HuH-7 (cell line): ENCODE data around the gene TLR9.

Experiments
- DNase-seq: peaks from one replicate; pipeline ENCODE4 v3.0.0; 2011; ENCODE audit warnings: low spot score

The TLR9 gene

DNA sequence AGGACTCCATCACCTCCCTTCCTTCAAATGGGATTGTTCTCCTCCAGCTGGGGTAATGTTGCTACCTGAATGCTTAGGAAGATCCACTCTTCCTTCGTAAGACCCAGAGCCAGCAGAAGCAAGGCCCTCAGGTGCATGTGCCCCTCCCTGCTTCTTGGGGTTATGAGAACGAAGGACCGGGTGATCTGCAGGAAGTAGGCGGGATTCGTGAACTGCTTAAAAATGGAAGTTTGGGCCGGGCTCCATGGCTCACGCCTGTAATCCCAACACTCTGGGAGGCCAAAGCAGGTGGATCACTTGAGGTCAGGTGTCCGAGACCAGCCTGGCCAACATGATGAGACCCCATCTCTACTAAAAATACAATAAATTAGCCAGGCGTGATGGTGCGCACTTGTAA lies 8.0 kb downstream of the TLR9 start:
- DNase-seq = no peak

DNA sequence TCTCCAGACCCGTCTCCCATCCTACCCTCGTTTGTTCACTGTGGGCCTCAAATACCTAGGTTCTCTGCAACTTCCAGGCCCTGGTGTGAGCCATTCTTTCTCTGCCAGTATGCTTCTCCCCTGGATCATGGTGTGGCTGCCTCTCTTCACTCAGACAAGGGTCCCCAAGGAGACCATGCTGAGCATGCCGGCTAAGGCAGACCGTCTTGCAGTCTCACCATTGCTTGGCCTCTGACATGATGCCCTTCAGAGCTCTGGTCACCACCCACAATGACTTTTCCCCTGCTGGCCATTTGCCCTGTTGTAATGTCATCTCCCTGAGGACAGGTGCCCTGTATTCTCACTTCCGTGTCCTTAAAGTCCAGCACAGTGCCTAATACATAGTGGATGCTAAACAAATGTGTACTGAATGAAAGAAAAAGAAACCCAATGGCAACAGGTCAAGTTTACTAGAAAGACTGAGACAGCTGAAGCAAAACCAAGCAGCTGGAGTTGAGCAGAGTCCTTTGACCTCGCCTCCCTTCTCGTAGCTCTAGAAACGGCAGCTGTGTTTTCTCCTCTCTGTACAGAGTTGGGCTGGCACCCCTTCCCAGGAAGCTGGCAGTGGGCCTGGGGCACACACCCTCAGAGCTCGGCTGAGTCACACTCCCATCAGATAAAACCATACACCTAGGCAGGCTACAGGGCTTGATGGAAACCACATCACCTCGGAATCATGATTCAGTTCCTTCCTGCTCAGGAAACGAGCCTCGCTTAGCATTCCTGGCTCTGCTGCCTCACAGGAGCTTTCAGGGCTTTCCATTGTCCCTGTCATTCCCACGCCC lies 8.6 kb downstream of the TLR9 start:
- DNase-seq = no peak

DNA sequence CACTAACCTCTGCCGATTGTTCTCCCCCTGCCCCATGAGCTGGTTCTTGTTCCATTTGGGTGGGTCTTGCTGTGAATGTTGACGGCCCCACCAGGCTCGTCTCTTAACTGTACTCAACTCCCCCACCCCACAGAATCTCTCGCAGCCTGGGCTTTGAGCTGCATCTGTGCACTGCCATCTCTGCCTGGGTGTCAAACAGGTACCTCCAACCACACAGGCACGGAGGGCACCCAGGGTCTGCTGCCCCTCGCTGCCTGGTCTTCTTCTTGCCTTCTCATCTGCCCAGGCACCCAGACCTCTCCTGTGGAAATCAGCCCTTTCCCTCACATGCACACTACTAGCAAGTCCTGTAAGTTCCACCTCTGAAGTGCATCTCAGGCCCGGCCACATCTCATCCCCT lies 10.1 kb downstream of the TLR9 start:
- no peak for DNase-seq

DNA sequence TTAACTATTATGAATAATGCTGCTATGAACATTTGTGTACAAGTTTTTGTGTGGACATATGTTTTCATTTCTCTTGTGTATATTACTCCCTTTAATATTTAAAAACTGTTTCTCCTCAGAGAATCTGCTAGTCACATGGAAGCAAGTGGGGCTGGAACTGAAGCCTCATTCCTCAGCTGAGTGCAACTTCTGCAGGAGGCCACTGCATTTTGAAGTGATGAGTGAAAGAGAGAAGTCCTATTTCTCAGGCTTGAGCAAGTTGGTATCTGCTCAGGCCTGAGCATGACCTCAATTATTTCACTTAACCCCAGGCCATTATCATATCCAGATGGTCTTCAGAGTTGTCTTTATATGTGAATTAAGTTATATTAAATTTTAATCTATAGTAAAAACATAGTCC lies 11.5 kb downstream of the TLR9 start:
- DNase-seq = no peak

DNA sequence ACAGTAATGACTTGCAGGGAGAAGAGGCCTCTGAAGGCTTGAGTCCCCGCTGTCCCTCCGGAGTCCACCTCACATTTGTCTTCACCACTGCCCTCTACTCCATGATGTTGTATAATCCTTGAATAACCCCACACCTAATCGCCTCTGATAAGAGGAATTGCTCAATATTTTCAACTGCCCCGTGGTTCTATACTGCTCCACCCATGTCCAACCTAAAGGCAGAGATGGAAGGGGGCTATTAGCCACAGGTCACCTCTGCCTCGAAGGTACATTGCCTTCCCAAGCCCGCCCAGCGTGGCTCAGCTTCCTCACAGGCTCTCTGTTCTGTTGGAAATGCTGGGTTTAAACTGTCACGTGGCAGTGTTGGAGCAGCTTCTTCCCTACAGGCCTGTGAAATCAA lies 12.4 kb downstream of the TLR9 start:
- peak; percentile 51 for DNase-seq

DNA sequence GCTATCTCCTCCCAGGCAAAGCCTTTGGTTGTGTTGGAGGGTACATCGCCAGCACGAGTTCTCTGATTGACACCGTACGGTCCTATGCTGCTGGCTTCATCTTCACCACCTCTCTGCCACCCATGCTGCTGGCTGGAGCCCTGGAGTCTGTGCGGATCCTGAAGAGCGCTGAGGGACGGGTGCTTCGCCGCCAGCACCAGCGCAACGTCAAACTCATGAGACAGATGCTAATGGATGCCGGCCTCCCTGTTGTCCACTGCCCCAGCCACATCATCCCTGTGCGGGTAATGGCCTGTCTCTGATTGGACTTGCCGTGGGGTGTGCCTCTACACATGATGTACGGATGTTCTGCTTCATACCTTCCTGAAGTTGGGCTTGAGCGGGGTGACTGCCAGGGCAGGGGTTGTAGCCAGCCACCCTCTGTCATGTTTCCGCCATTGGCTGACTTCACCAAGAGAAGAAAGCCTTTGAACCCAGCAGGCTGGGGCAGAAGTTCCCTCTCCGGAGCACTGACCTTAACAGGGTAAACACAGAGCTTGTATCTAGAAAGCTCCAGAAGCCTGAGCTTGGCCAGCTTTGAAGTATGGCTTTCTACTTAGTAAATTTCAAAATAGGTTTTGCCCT lies 14.1 kb downstream of the TLR9 start:
- DNase-seq = no peak

DNA sequence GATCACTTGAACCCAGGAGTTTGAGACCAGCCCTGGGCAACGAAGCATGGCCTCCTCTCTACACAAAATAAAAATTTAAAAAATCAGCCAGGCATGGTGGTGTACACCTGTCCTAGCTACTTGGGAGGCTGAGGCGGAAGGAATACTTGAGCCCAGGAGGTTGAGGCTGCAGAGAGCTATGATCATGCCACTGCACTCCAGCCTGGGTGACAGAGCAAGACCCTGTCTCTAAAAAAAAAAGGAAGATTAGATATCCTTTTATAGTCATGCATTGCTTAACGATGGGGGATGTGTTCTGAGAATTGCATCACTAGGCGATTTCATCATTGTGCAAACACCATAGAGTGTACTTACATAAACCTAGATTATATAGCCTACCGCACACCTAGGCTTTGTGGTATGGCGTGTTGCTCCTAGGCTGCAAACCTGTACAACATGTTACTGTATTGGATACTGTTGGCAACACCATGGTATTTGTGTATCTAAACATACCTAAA lies 14.8 kb downstream of the TLR9 start:
- no peak for DNase-seq

DNA sequence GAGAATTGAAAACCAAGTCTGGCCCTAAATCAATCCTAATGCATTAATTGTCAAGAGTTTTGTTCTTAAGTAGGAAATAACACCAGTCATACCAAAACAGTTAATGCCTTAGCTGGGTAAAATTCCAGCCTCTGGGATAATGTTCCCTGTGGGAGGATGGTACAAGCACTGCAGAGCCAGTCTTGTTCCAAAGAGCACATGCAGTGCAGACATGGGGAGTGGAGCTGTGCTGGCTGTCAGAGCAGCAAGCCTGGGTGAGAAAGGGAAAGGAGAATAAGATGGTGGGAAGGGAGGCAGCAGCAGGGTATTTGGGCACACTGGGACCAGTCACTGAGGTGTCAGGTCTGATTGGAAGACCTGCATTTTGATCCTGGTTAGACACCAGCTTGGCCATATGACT lies 15.4 kb downstream of the TLR9 start:
- no peak for DNase-seq

DNA sequence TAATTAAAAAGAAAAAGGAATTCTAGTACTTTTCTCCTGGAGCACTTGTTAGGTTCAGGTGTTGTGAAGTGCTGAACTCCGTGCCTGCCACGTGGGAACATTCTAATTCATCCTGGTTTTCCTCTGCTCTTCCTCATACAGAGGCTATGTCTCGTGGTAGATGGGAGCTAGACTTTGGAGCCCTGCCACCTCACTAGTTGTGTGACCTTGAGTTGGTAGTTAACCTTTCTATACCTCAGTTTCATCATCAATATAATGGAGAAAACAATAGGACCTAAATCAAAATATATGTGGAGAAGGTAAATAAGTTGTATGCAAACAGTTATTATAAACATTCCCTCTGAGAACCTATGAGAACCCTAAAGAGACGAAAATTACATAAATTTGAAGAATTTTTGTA lies 16.9 kb downstream of the TLR9 start:
- no peak for DNase-seq

DNA sequence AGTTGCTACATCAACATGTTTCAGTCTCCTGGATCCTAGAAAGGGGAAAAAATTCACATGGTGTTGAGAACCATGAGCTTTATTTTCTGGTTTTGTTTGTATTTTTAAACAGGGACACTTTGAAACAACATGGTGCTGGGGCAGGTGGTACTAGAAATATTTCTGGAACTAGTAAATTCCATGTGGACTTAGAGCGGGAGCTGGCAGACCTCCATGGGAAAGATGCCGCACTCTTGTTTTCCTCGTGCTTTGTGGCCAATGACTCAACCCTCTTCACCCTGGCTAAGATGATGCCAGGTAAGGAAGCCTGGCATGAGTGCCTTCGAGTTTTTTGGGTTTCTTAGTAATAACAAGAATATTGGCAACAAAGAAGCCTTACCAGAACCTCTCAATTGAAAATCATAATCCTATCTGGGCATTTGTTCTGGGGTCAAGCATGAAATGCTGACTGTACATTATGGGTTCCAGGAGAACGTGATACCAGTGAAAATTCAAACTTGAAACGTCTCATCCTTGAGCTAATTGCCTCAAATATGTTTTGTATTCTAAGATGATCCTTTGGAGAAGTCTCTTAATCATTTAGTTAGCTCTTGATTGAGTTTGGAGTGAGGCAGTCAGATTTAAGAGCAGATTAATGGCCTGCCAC lies 19.6 kb downstream of the TLR9 start:
- DNase-seq = no peak

DNA sequence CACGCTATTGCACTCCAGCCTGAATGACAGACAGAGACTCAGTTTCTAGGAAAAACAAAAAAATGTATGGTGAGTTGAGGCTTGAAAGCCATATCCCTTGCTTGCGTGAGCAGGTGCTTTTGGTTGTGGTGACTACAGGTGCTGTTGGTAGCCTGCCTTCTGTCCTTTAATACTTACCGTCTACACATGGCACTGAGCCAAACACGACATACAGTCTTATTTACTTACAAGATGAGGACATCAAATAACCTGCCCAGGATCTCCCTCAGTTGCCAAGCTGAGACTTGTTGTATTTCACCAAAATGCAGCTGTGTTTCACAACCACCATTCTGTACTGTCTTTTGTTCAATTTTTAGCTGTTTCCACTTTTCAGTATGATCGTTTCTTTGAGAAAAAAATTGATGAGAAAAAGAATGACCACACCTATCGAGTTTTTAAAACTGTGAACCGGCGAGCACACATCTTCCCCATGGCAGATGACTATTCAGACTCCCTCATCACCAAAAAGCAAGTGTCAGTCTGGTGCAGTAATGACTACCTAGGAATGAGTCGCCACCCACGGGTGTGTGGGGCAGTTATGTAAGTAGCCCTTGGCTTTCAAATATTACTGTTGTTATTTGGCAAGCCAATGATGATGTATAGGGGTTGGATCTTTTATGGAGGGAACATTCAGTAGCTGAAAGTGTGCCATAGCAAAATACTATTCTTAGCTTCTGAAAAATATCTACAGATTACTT lies 20.9 kb downstream of the TLR9 start:
- DNase-seq = no peak

DNA sequence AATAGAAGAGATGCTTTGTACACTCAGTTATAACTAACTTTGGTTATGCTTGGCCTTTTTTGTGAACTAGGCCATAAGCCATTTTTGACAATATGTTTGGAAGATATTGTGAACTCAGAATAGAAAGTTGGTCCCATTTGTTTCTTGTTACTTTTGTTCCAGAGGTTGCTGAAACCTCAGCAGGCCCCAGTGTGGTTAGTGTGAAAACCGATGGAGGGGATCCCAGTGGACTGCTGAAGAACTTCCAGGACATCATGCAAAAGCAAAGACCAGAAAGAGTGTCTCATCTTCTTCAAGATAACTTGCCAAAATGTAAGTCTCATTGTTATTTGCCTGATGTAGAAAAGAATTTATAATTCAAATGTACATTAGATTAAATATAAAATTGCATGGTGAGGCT lies 21.7 kb downstream of the TLR9 start:
- DNase-seq = no peak

DNA sequence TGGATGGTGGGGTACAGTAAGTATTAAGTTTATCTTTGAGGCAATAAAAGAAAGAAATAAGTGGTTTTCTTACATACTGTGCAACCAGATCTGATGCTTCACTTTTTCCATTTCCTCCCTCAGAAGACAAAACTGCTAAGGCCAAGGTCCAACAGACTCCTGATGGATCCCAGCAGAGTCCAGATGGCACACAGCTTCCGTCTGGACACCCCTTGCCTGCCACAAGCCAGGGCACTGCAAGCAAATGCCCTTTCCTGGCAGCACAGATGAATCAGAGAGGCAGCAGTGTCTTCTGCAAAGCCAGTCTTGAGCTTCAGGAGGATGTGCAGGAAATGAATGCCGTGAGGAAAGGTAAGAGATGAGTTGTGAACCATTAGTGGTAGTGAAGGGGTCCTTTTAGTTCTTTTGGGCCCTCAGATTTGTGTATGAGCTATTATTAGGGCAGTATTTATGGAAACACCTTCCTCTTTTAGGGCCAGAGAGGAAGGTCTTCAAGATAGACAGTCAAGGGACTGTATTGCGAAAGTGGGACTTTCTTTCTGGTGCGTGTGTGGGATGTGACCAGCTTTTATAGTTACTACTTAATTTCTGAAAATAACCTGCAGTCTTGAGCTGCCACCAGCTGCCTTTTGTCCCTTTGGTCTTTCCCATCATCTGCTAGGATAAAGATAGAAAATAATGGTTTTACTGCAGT lies 22.9 kb downstream of the TLR9 start:
- DNase-seq = no peak

DNA sequence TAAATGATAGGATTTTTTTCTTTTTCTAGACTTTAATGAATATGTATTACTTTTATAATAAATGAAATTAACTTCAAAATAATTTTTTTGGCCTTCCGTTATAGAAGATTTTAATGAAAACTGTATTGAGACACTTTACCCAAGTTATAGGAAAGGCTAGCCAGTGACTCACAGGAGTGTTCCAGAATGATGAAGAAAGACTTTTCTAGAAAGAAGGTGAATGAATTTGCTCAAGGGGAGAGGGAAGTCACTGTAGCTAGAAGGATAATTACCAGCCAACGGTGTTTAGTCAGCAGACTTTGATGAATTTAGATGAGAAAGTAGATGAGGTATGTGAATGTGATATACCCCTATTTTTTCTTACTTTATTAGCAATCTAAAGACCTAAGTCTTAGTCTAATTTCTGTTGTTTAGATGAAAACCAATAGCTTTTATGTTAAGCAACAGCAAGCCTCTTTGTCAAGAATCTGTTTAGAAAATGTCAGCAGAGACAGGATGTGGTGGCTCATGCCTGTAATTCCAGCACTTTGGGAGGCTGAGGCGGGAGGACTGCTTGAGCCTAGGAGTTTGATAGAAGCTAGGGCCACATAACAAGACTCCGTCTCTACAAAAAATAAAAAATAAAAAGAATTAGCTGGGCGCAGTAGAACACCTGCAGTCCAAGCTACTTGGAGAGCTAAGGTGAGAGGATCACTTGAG lies 24.3 kb downstream of the TLR9 start:
- DNase-seq = no peak

DNA sequence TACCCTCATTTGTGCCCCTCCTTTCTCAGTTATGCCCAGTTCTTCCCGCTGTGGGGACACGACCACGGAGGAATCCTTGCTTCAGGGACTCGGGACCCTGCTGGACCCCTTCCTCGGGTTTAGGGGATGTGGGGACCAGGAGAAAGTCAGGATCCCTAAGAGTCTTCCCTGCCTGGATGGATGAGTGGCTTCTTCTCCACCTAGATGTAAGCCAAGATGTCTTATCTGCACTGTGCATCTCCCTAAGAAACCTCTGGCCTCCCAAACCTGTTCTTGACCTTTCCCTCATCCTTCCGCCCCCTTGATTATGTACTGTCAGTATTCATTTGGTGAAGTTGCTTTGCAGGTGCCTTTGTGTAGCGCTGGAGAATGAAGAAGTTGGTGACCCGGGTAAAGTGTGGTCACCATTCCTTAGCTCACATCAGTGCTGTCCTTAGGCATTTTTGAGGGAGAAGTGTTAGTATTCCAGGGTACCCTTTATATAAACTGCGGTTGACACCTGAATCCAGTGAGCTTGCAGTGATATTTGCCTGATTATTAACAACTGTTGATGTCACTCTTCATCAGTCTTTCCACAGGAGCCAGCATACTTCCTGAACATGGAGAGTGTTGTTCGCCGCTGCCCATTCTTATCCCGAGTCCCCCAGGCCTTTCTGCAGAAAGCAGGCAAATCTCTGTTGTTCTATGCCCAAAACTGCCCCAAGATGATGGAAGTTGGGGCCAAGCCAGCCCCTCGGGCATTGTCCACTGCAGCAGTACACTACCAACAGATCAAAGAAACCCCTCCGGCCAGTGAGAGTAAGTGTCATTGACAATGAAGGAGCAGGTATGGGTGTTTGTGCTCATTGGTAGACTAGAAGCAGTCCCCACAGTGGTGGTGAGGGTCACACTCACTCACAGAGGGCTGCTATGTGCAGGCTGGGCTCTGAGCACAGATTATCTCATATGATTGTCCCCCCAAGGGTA lies 26.5 kb downstream of the TLR9 start:
- DNase-seq = no peak

DNA sequence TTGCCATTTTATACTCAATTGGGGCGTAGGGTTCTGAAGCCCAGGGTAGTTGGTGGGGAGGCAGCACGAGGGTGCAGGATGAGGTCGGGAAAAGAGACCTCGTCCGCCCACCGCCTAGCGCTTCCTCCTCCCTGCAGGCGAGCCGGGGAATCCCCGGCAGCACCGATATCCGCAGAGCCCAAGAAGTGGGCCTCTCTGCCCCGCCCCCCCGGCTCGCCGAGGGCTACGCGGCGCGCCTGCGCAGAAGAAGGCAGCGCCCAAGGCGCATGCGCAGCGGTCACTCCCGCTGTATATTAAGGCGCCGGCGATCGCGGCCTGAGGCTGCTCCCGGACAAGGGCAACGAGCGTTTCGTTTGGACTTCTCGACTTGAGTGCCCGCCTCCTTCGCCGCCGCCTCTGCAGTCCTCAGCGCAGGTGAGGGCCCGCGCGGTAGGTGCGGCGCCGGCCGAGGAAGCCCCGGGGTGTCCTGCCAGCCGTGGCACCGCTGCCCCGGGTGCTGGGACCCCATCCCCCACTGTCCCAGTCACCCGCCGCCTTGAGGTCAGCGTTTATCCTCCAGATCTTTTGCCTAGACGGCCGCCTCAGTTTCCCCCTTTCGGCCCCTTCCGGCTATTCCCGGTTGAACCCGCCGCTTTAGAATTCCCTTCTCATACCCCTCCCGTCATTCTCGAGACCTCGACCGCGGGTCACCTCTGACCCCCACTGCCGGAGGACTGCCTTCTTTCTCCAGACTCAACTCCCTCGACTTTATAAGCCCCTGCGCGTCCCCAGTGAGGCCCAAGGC lies 27.4 kb downstream of the TLR9 start, which contains the start of gene ALAS1:
TSS of gene ALAS1 (plus strand) at position 319 of the 784 bp plus-strand sequence. CDS start 1,082 bp downstream, outside the sequence.
- DNase-seq = peak; percentile 94

DNA sequence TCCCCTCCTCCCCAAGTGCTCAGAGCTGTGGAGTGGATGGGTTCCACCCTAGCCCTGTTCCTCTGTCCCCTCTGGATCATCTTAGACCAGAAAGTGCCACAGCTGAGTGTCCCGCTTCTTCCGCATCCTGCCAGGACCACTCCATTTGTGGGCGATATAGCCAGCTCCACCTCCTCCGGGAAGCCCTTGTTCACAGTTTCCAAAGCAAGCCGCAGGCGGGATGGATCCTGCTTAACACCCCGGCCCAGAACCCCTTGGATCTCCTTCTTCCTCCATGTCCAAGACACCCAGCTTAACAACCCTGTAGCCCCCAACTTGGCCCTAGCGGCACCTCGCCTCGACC lies 28.0 kb downstream of the TLR9 start:
- no peak for DNase-seq

DNA sequence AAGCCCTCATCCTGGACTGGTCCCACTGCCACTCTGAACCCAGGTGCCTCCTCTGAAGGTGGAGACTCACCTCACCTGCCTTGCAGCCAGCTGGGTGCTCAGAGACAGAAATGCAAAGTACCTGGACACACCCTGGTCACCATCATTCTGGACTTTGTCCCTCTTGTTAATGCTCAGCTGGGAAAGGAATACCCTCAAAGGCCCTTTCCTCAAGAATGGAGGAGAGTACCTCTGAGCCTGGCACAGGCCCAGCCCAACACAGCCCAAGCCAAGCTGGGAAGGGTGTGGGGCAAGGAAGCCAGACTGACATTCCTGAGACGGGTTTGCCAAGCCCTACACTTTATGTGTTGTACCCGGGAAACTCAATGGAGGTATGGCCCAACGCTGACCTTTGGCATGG lies 28.5 kb downstream of the TLR9 start:
- DNase-seq = peak; percentile 45

DNA sequence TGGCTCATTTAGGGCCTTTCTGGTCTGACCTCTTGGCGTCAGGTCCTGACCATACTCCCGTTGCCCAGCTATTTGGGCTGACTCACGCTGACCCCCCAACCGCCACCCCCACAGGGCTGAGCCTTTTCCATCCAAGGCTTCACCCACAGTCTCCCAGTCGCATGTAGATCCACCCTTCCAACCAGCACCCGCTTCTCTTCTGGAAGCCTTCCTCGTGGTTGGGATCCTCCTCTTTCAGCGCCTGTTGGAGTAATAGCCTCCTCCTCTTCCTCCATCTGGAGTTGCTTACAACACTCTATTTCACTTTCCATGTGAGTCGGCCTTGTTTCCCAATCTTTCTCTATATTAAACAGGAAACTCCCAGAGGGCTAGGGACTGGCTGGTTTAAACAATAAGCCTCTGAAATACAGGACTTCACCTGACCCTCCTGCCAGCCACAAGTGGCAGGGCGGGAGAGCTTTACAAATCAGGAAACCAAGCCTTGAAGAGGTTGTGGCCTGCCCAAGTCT lies 29.6 kb downstream of the TLR9 start:
- DNase-seq = no peak
